Pericardium fibroblast (primary cell): ENCODE data around the gene RPS6KC1. TPM values are rescaled to one million over a fixed set of nuclear protein-coding genes. Genes with fewer than 3 reads are reported as not detected.

ENCODE experiments used
- total RNA-seq: library from RNA; depleted of rRNA; stranded (reverse); fragments of >200 nt; gene quantifications from 2 replicates; pipeline ENCODE4 v1.2.3, GENCODE V29; 2015

RPS6KC1 gene
- 10.7 and 19.6 TPM in 2 replicates for total RNA-seq

GRCh38 chr1:213051127-213051880 lies at the start of gene RPS6KC1:
Gene RPS6KC1, plus strand, starts transcription at chr1:213051241. Its CDS starts 164 bp downstream, at chr1:213051405.

GRCh38 chr1:213015099-213016050 lies 35.7 kb upstream of the RPS6KC1 start, which contains the start of gene ANGEL2:
Gene ANGEL2, minus strand, starts transcription at chr1:213015867. Its CDS starts 196 bp downstream, at chr1:213015671.

Other genes starting within 250 kb of the RPS6KC1 start
- not detected in 2 replicates for gene SPATA45, start 203.6 kb upstream of the RPS6KC1 start, total RNA-seq
- 1.8 and 3.8 TPM in 2 replicates for gene FLVCR1, start 193.0 kb upstream of the RPS6KC1 start, total RNA-seq
- 0.47 and 5.0 TPM in 2 replicates for gene VASH2, start 100.7 kb upstream of the RPS6KC1 start, total RNA-seq
- 18.1 and 29.1 TPM in 2 replicates for gene ANGEL2, start 35.4 kb upstream of the RPS6KC1 start, total RNA-seq